ENCODE measurements around the gene MGAT1. TPM values are rescaled to one million over a fixed set of nuclear protein-coding genes. Genes with fewer than 3 reads are reported as not detected.

Gene MGAT1
- total and polyA plus RNA-seq, 9 donors = 66.6 to 154 (median 128) TPM

DNA sequence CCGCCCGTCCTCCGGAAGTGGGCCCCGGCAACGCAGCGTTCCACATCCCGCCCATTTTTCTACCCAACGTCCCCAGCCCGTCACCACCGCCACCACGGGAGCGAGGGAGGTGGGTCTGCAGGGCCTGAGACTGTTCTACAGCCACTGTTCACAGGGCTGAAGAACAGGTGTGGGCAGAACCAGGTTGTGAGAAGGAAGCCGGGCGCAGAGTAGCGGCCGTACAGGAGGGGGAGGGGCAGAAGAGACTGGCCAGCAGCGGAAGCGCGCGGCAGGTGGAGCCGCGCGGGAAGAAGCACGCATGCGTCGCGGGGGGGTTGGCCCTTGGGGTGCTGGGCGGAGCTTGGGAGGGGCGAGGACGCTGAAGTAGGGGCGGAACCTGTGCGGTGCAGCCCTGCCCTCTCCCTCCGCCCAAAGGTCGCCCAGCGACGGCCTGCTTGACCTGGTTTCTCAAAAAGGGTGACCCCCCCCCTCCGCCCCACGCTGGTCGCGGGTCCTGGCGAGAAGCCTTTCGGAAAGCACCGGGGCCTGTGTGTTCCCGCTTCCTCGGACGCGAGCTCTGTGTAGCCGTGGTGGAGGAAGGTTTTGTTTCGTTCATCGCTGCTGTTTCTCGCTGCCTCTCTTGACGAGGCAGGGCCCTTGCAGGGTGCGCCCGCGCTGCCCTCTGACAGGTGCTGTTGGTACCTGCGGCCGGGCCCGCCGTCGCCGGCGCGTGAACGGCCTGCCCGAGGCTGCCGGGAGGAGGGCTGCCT is 7.8 kb upstream of the MGAT1 start:
- H3K36me3 ChIP-seq = no peaks in the 10 kb centered on the region
- H3K9me3 ChIP-seq = no peaks in the 10 kb centered on the region
- peak; percentile 97 to 99 (median 99) for DNase-seq
- intact Hi-C loops (cut with DNase I) = loop anchor here in 2 of 4 donors (10.0 kb wide), 2 partner anchors 434 to 1256 kb away; partner anchors contain the start of genes RACK1 (in 1 of the 2) and RUFY1 (in 1 of the 2)
- H3K4me1 ChIP-seq (ENCODE audit: insufficient read depth) = peaks cover 19% of the 10 kb centered on the region
- peak overlapping the region; percentile 64 for H3K4me3 ChIP-seq
- TF ChIP-seq EP300 (IDR thresholded peaks at IDR 0.05) (no peak), POLR2A (IDR thresholded peaks at IDR 0.05) (peak; percentile 80)
- TF ChIP-seq, protein P1, sequence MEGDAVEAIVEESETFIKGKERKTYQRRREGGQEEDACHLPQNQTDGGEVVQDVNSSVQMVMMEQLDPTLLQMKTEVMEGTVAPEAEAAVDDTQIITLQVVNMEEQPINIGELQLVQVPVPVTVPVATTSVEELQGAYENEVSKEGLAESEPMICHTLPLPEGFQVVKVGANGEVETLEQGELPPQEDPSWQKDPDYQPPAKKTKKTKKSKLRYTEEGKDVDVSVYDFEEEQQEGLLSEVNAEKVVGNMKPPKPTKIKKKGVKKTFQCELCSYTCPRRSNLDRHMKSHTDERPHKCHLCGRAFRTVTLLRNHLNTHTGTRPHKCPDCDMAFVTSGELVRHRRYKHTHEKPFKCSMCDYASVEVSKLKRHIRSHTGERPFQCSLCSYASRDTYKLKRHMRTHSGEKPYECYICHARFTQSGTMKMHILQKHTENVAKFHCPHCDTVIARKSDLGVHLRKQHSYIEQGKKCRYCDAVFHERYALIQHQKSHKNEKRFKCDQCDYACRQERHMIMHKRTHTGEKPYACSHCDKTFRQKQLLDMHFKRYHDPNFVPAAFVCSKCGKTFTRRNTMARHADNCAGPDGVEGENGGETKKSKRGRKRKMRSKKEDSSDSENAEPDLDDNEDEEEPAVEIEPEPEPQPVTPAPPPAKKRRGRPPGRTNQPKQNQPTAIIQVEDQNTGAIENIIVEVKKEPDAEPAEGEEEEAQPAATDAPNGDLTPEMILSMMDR (IDR thresholded peaks at IDR 0.05) = no peak
- no peaks in the 10 kb centered on the region for H3K27me3 ChIP-seq
- 0 to 1% (median 0%) methylated on average over 51 to 66 of the region's 66 CpGs for WGBS, 3 donors
- H3K27ac ChIP-seq = peak overlapping the region; percentile 93 to 98

DNA sequence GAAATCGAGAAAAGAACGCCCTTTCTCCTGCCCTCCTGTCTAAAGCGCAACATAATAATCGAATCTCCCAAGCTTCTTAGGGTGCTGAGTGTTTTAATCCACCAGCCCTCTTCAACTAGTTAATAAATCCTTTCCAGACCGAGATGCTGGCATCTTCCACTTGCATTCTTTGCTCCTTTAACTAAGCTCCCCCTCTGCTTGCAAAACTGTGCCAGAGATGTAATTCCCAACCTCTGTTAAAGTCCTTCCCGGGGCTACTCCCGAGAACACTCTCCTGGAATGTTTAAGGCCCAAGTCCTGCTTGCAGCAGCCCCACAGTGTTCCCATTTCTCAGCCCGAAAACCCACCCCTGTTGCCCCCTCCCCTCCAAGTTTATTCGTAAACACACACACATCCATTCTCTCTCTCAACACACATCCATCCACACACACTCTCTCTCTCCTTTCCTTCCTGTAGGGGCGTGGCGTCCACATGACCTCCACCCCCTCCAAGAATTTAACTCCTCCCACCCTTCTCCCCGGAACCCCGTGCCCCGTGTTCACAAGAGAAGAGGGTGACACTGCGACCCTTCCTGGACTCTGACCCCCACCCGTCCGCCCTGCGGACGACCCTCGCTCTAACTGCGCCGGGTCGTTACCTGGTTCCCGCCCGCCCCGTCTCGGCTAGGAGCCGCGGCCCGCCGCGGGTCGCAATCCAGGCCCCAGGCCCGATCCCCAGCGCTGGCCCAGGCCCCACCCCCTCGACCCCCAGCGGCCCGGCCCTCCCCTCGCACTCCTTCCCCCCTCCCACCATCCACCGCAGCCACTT is 7.0 kb upstream of the MGAT1 start:
- Histone ChIP-seq H3K4me1 (ENCODE audit: insufficient read depth) (peaks cover 19% of the 10 kb centered on the region), H3K27me3 (no peaks in the 10 kb centered on the region), H3K27ac (peak overlapping the region; percentile 93 to 98), H3K4me3 (peak overlapping the region; percentile 64), H3K9me3 (no peaks in the 10 kb centered on the region), H3K36me3 (no peaks in the 10 kb centered on the region)
- WGBS, 3 donors = 2 to 4% (median 3%) methylated on average over 40 of the region's 40 CpGs
- DNase-seq = peak in 4 of 5 donors; percentile 94 to 95 (median 94)
- no peak for TF ChIP-seq EP300 (IDR thresholded peaks at IDR 0.05)
- TF ChIP-seq, protein P1 (IDR thresholded peaks at IDR 0.05) = no peak
- no peak for TF ChIP-seq POLR2A (IDR thresholded peaks at IDR 0.05)
- intact Hi-C loops (cut with DNase I) = loop anchor here in 2 of 4 donors (10.0 kb wide), 2 partner anchors 435 to 1255 kb away; partner anchors contain the start of genes RACK1 (in 1 of the 2) and RUFY1 (in 1 of the 2)

DNA sequence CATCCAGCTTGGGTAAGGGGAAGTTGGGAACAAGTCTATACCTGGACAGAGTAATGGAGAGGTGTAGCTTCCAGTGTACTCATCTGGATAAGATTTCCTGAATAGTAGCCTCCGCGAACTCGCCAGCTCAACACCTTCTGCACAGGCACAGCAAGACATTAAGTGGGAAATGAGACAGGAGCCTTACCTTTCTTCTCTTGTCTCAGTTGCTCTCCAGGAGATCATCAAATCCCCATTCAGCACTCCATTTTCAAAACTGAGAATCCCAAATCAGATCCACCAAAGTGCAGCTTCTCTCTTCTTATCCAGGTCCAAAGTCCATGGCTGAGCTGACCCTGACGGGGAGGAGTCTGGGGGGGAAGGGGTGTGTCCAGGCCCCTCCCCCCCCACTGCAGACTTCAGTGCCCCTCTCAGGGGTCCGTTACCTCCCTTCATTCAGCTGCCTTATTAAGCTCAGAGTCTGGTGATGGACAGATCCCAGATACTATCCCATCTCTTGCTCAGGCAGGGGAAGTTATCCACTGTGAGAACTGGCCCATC is 5.9 kb upstream of the MGAT1 start:
- Histone ChIP-seq H3K36me3 (no peaks in the 10 kb centered on the region), H3K27ac (peak overlapping the region; percentile 53 to 98), H3K4me1 (ENCODE audit: insufficient read depth) (peaks cover 27% of the 10 kb centered on the region), H3K27me3 (no peaks in the 10 kb centered on the region), H3K4me3 (peak overlapping the region; percentile 64), H3K9me3 (no peaks in the 10 kb centered on the region)
- 66 to 81% (median 75%) methylated on average over 5 of the region's 5 CpGs for WGBS, 3 donors
- intact Hi-C loops (cut with DNase I) = no loop called here
- TF ChIP-seq EP300 (IDR thresholded peaks at IDR 0.05) (no peak), POLR2A (IDR thresholded peaks at IDR 0.05) (no peak)
- TF ChIP-seq, protein P1 (IDR thresholded peaks at IDR 0.05) = no peak
- peak in 4 of 5 donors; percentile 18 to 39 (median 26) for DNase-seq
